Measurements from ENCODE around the gene NAA60. TPM values are rescaled to one million over a fixed set of nuclear protein-coding genes. Genes with fewer than 3 reads are reported as not detected.
"Not testable (repeated sequence)": the region's sequence is repeated elsewhere in the genome, so short reads cannot be mapped to it uniquely, and the experiment has no call there.

The NAA60 gene
- total and polyA plus RNA-seq, 4 donors = 16.6 to 57.7 (median 48.5) TPM

- Histone ChIP-seq H3K4me1 (ENCODE audit: control insufficient read depth in 5 of 5, insufficient read depth in 5 of 5, low read length in 5 of 5) (no peaks in the 10 kb centered on the region), H3K36me3 (ENCODE audit: control insufficient read depth in 4 of 4, insufficient read depth in 4 of 4, low read length in 4 of 4) (peaks cover 17 to 48% (median 44%) of the 10 kb centered on the region in 4 donors), H3K9me3 (ENCODE audit: control insufficient read depth in 4 of 4, insufficient read depth in 3 of 4, low read length in 3 of 4) (no peaks in the 10 kb centered on the region), H3K27me3 (ENCODE audit: control insufficient read depth in 3 of 3, insufficient read depth in 3 of 3, low read length in 2 of 3) (no peaks in the 10 kb centered on the region), H3K4me3 (no peak overlapping the region), H3K27ac (ENCODE audit: low read depth in 1 of 2, low read length in 1 of 2) (no peak overlapping the region), H3K9ac (ENCODE audit: insufficient read depth in 1 of 2, low read length in 2 of 2) (no peak overlapping the region)
- ATAC-seq (ENCODE audit: insufficient read depth, low FRiP score) = no peak
- no peak for DNase-seq
- WGBS, 2 donors = 85 to 87% methylated on average over 8 of the region's 8 CpGs
- no peak for TF ChIP-seq CTCF (IDR thresholded peaks at IDR 0.05; ENCODE audit: control extremely low read depth, extremely low read depth)
Measured at GRCh38 chr16:3520841-3521240, 77.4 kb downstream of the NAA60 start.

- TF ChIP-seq CTCF (IDR thresholded peaks at IDR 0.05; ENCODE audit: control extremely low read depth, extremely low read depth) = no peak
- 99% methylated on average over 3 of the region's 3 CpGs for WGBS, 2 donors
- Histone ChIP-seq H3K36me3 (ENCODE audit: control insufficient read depth in 4 of 4, insufficient read depth in 4 of 4, low read length in 4 of 4) (peaks cover 12 to 51% (median 41%) of the 10 kb centered on the region in 4 donors), H3K27me3 (ENCODE audit: control insufficient read depth in 3 of 3, insufficient read depth in 3 of 3, low read length in 2 of 3) (no peaks in the 10 kb centered on the region), H3K9me3 (ENCODE audit: control insufficient read depth in 4 of 4, insufficient read depth in 3 of 4, low read length in 3 of 4) (no peaks in the 10 kb centered on the region), H3K4me1 (ENCODE audit: control insufficient read depth in 5 of 5, insufficient read depth in 5 of 5, low read length in 5 of 5) (peaks cover 0 to 1% (median 0%) of the 10 kb centered on the region in 5 donors), H3K9ac (ENCODE audit: insufficient read depth in 1 of 2, low read length in 2 of 2) (no peak overlapping the region), H3K27ac (ENCODE audit: low read depth in 1 of 2, low read length in 1 of 2) (no peak overlapping the region), H3K4me3 (no peak overlapping the region)
- no peak for DNase-seq
- ATAC-seq (ENCODE audit: insufficient read depth, low FRiP score) = no peak
Measured at GRCh38 chr16:3523281-3523680, 79.8 kb downstream of the NAA60 start.

- ATAC-seq (ENCODE audit: insufficient read depth, low FRiP score) (no peak), DNase-seq (no peak)
- H3K4me3 ChIP-seq = no peak overlapping the region
- 95 to 98% methylated on average over 5 of the region's 5 CpGs for WGBS, 2 donors
- peaks cover 12 to 47% (median 34%) of the 10 kb centered on the region in 4 donors for H3K36me3 ChIP-seq (ENCODE audit: control insufficient read depth in 4 of 4, insufficient read depth in 4 of 4, low read length in 4 of 4)
- no peaks in the 10 kb centered on the region for H3K27me3 ChIP-seq (ENCODE audit: control insufficient read depth in 3 of 3, insufficient read depth in 3 of 3, low read length in 2 of 3)
- H3K9me3 ChIP-seq (ENCODE audit: control insufficient read depth in 4 of 4, insufficient read depth in 3 of 4, low read length in 3 of 4) = no peaks in the 10 kb centered on the region
- no peak overlapping the region for H3K27ac ChIP-seq (ENCODE audit: low read depth in 1 of 2, low read length in 1 of 2)
- TF ChIP-seq CTCF (IDR thresholded peaks at IDR 0.05; ENCODE audit: control extremely low read depth, extremely low read depth) = no peak
- H3K9ac ChIP-seq (ENCODE audit: insufficient read depth in 1 of 2, low read length in 2 of 2) = no peak overlapping the region
- peaks cover 0 to 1% (median 0%) of the 10 kb centered on the region in 5 donors for H3K4me1 ChIP-seq (ENCODE audit: control insufficient read depth in 5 of 5, insufficient read depth in 5 of 5, low read length in 5 of 5)
Measured at GRCh38 chr16:3525951-3526350, 82.5 kb downstream of the NAA60 start.

DNA sequence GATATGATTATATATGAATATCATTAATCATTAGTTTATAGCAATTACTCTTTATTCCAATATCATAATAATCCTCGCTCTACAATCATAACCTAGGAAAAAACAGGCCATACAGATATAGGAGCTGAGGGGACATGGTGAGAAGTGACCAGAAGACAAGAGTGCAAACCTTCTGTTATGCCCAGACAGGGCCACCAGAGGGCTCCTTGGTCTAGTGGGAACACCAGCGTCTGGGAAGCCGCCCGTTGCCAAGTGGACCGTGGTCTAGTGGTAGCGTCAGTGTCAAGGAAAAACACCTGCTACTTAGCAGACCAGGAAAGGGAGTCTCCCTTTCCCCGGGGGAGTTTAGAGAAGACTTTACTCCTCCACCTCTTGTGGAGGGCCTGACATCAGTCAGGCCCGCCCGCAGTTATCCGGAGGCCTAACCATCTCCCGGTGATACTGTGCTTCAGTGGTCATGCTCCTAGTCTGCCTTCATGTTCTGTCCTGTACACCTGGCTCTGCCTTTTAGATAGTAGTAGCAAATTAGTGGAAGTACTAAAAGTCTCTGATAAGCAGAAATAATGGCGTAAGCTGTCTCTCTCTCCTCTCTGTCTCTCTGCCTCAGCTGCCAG, 83.8 kb downstream of the NAA60 start:
- H3K27me3 ChIP-seq (ENCODE audit: control insufficient read depth in 3 of 3, insufficient read depth in 3 of 3, low read length in 2 of 3); H3K27ac ChIP-seq (ENCODE audit: low read depth in 1 of 2, low read length in 1 of 2); H3K9me3 ChIP-seq (ENCODE audit: control insufficient read depth in 4 of 4, insufficient read depth in 3 of 4, low read length in 3 of 4); H3K9ac ChIP-seq (ENCODE audit: insufficient read depth in 1 of 2, low read length in 2 of 2); ATAC-seq (ENCODE audit: insufficient read depth, low FRiP score); H3K4me3 ChIP-seq; H3K4me1 ChIP-seq (ENCODE audit: control insufficient read depth in 5 of 5, insufficient read depth in 5 of 5, low read length in 5 of 5): not testable (repeated sequence)
- peak in 1 of 3 donors; percentile 22 for DNase-seq
- WGBS, 2 donors = 55 to 74% methylated on average over 12 of the region's 12 CpGs
- peaks cover 13 to 49% (median 33%) of the 10 kb centered on the region in 4 donors for H3K36me3 ChIP-seq (ENCODE audit: control insufficient read depth in 4 of 4, insufficient read depth in 4 of 4, low read length in 4 of 4)
- TF ChIP-seq CTCF (IDR thresholded peaks at IDR 0.05; ENCODE audit: control extremely low read depth, extremely low read depth) = peak; percentile 44

All from lung (tissue), 12 donors.